GM21737 (cell line): ENCODE results near the gene EGR2.

Source experiments
- ATAC-seq: cut with Tn5 transposase; IDR thresholded peaks from one replicate; pipeline ENCODE4 v1.9.1; 2021; ENCODE audit warnings: mild to moderate bottlenecking, moderate library complexity; ENCODE audit not compliant: unreplicated experiment

Gene EGR2

GRCh38 chr10:62818426-62819011, 2.4 kb upstream of the EGR2 start:
- ATAC-seq = no peak

- ATAC-seq = peak; percentile 35
Observed at GRCh38 chr10:62817766-62818425, 1.7 kb upstream of the EGR2 start.

GRCh38 chr10:62817121-62817765, 1.1 kb upstream of the EGR2 start:
- peak; percentile 16 for ATAC-seq

GRCh38 chr10:62816076-62816330, 163 bp downstream of the EGR2 start:
- ATAC-seq = no peak

GRCh38 chr10:62815381-62816075, 638 bp downstream of the EGR2 start:
- no peak for ATAC-seq

- ATAC-seq = no peak
Observed at GRCh38 chr10:62814756-62815380, 1.3 kb downstream of the EGR2 start.

GRCh38 chr10:62813981-62814380, 2.2 kb downstream of the EGR2 start:
- no peak for ATAC-seq

GRCh38 chr10:62813453-62813852, 2.7 kb downstream of the EGR2 start:
- no peak for ATAC-seq

- ATAC-seq = no peak
Observed at GRCh38 chr10:62812672-62813439, 3.3 kb downstream of the EGR2 start.

GRCh38 chr10:62811159-62811875, 4.8 kb downstream of the EGR2 start:
- peak; percentile 27 for ATAC-seq

GRCh38 chr10:62810156-62810902, 5.8 kb downstream of the EGR2 start:
- no peak for ATAC-seq

- no peak for ATAC-seq
Observed at GRCh38 chr10:62806251-62806650, 9.9 kb downstream of the EGR2 start.

- peak; percentile 5 for ATAC-seq
Observed at GRCh38 chr10:62805231-62806099, 10.7 kb downstream of the EGR2 start.

GRCh38 chr10:62804356-62805230, 11.6 kb downstream of the EGR2 start, which contains the start of gene ADO:
Gene ADO, plus strand, starts transcription at chr10:62804720. Its CDS starts 340 bp downstream, at chr10:62805060.
- ATAC-seq = peak; percentile 85

GRCh38 chr10:62803724-62804355, 12.3 kb downstream of the EGR2 start:
- peak; percentile 1 for ATAC-seq

- no peak for ATAC-seq
Observed at GRCh38 chr10:62801871-62802270, 14.3 kb downstream of the EGR2 start.

GRCh38 chr10:62796896-62797295, 19.3 kb downstream of the EGR2 start:
- no peak for ATAC-seq
